AG10803 (cell line): ENCODE results near the gene YJU2.

Experiments used
- DNase-seq: peaks from one replicate; pipeline ENCODE4 v3.0.0; 2010; ENCODE audit warnings: low read depth
- H3K4me3 ChIP-seq: 2 replicates; pipeline ENCODE4 v1.5.1; 2011; ENCODE audit warnings: mild to moderate bottlenecking, low read length, control low read depth
- CTCF ChIP-seq: conservative IDR thresholded peaks from 2 replicates; pipeline ENCODE4 v1.5.1; 2011; ENCODE audit warnings: mild to moderate bottlenecking, low read length, control low read depth, inconsistent platforms

The YJU2 gene

GRCh38 chr19:4246767-4247593 is at the start of gene YJU2:
TSS of gene YJU2 (plus strand) at chr19:4247080. CDS start at chr19:4247147, 67 bp downstream.
- peak within 1 kb of the TSS; percentile 76 for H3K4me3 ChIP-seq
- TF ChIP-seq CTCF: peak; percentile 55
- DNase-seq: peak; percentile 99

- H3K4me3 ChIP-seq: no peak overlapping the region
- TF ChIP-seq CTCF: no peak
- no peak for DNase-seq
These were observed 49.7 kb upstream of the YJU2 start for GRCh38 chr19:4197228-4197624.

DNA sequence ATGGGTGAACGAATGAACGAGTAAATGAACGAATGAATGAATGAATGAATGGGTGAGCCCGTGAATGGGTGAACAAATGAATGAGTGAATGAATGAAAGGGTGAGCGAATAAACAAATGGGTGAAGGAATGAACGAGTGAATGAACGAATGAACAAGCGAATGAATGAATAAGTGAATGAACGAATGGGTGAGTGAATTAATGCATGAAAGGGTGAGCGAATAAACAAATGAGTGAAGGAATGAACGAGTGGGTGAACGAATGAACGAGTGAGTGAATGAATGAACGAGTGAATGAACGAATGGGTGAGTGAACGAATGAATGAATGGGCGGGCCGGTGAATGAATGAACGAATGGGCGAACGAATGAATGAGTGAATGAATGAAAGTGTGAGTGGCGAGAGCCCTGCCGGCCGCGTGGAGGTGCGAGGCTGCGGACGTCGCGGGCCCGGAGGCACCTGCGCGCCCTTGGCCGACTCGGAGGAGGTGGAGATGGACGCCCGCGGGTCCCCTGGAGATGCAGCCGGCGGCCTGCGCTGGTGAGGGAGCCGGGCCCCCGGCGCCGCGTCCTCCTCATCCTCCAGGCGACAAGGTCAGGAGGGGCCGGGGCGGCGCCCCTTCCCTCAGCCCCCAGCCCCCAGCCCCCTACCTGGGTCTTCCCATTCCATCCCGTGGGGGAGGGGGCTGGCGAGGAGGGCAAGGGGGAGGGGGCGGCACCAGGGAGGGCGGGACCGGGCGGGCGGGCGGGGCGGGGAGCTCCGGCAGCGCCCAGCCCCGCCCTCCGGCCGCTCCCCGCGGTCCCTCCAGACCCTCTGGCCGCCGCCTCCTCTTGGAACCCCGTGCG is 49.0 kb upstream of the YJU2 start:
- no peak overlapping the region for H3K4me3 ChIP-seq
- TF ChIP-seq CTCF: no peak
- DNase-seq: peak; percentile 9

- no peak overlapping the region for H3K4me3 ChIP-seq
- DNase-seq: no peak
- TF ChIP-seq CTCF: no peak
These were observed 48.3 kb upstream of the YJU2 start for GRCh38 chr19:4198467-4199126.

DNA sequence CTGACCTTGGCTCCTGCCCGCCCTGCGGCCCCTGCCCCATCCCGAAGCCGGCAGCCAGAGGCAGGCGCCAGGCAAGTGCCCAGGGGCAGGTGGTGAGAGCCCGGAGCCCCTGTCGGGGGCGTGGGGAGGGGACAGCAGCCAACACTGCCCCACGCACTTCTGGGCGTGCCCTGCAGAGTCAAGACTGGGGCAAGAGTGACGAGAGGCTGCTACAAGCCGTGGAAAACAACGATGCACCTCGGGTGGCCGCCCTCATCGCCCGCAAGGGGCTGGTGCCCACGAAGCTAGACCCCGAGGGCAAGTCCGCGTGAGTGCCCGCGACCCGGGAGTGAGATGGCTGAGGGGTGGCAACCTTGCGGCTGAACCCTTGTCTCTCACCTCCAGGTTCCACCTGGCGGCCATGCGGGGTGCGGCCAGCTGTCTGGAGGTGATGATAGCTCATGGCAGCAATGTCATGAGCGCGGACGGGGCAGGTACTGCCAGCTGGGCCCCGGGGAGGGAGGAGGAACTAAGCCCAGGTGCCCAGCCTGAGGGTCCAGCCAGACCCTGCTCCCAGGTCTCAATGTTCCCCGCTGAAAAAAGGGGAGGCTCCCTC is 47.1 kb upstream of the YJU2 start:
- no peak overlapping the region for H3K4me3 ChIP-seq
- DNase-seq: no peak
- no peak for TF ChIP-seq CTCF

DNA sequence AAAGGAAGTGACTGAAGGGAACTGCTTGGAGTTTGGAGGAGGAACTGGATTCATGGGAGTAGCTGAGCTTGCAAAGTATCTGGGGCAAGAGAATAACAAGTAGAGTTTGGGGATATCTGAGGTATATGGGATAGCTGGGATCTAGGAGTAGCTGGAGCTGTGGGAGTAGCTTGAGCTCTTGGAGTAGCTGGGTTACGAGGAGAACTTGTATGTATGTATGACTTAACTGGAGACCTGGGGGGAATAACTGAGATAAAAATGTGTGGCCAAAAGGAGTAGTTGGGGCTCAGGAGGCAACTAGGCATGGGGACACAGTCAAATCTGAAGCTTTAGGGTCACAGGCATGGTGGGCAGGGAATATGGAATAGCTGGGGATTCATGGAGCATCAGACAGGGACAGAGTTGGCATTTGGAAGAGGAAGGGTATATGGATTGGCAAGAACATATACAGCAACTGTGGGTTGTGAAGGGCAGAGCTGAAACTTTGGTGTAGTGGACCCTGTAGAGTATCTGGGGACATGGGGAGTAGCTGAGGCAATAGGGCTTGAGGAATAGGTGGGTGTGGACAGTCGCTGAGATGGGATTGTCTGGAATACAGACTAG is 45.8 kb upstream of the YJU2 start:
- H3K4me3 ChIP-seq: no peak overlapping the region
- TF ChIP-seq CTCF: no peak
- DNase-seq: no peak
